HG02678 (cell line): Measurements from ENCODE around the gene ADAMTS14.

Experiments used
- ATAC-seq: cut with Tn5 transposase; IDR thresholded peaks from one replicate; pipeline ENCODE4 v1.9.1; 2021; ENCODE audit warnings: mild to moderate bottlenecking, moderate library complexity; ENCODE audit not compliant: unreplicated experiment

The ADAMTS14 gene

GRCh38 chr10:70723771-70724170 is 51.5 kb downstream of the ADAMTS14 start:
- no peak for ATAC-seq

DNA sequence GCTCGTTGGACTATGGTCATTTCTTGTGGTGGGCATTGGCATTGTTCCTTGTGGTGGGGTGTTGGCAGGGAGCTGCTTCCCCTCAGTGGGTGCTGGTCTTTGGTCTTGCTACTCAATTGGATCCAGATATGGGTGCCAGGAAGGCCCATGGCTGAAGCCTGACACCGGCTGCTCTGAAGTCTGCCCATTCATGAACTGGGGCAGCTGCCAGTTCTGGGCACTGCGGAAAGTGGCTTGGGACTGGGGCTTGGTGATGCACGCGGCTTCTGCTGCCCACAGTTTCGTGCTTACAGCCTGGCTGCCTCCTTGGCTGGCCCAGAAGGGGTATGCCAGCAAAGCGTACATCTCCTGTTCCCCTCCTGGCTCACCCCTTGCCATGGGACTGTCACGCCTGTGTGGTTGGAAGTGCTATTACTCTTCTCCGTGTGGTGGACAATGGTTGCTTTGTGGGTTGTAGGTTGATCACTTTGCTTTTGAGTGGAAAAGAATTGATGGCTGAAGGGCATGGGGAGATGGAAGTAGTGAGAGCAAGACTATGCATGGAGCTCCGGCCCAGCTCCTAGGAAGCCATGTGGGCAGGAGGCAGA is 54.7 kb downstream of the ADAMTS14 start:
- no peak for ATAC-seq

DNA sequence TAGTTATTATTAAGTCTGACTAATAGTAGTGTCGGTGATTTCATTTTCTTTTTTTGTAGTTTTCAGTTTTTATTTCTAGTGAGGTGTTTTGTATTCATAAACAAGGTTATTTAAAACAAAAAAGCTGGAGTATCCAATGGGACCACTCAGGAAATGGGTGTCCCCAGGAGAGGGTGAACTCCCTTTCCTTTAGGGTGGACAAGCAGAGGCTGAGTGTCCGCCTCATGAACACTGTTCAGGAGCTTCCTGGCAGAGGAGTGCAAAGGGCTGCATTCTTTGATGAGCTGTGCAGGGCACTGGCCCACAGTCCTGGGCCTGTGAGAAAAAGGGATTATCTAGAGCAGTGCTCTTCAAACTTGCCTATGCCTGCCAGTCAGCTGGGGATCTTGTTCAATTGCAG is 56.0 kb downstream of the ADAMTS14 start:
- ATAC-seq: no peak

DNA sequence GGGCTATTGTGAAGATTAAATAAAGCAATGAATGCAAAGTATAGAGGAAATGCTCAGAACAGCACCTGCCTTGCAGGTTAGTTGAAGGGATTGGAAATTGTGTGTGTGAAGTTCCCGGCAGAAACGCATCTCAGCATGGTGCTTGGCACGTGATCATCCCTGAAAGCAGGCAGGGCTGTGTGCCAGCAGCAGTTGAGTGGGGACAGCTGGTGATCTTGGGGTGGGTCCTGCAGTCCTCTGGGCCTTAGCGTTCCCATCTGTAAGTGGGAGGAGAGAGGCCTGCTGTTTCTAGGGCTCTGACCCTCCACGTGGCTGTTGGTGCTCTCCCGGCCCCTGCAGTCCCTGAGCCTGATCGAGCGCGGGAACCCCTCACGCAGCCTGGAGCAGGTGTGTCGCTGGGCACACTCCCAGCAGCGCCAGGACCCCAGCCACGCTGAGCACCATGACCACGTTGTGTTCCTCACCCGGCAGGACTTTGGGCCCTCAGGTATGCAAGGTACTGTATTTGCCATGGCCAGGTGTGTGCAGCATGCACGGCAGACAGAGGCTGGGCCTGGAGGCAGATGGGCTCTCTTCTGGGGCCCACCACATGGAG is 57.6 kb downstream of the ADAMTS14 start:
- ATAC-seq: no peak

DNA sequence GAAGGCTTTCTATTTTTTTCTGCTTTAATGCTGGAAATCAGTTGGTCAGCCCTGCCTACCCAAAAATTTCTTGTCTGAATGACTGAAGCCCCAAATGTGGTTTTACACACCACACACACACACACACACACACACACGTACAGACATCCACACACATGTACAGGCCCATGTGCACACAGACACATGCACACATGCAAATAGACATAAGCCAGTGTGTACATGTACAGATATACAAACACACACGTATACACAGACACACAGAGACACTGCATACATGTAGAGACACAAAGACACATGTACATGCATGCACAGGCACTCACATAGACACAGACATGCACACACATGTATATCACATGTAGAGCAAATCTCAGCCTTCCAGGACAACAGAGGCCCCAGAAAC is 58.6 kb downstream of the ADAMTS14 start:
- ATAC-seq: no peak

GRCh38 chr10:70732569-70732968 is 60.3 kb downstream of the ADAMTS14 start:
- ATAC-seq: no peak

DNA sequence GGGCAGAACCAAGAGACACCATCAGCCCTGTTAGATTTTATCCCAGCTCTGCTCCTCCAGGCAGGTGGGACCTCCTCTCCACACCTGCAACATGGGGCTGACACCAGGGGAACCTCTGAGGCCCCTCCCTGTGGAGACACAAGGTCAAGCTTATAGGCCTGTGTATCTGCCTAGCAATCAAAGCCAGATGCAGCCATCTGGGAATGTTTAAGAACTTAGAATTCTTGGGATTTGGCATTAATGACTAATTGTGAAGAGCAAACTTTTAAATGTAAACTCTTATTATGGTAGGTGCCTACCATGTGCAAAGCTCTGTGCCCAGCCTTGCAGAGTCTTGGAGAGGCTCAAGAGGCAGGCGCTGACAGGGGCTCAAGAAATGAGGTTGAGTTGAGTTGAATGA is 60.7 kb downstream of the ADAMTS14 start:
- no peak for ATAC-seq

GRCh38 chr10:70735161-70735560 is 62.9 kb downstream of the ADAMTS14 start:
- no peak for ATAC-seq

GRCh38 chr10:70736525-70736924 is 64.2 kb downstream of the ADAMTS14 start:
- ATAC-seq: no peak

DNA sequence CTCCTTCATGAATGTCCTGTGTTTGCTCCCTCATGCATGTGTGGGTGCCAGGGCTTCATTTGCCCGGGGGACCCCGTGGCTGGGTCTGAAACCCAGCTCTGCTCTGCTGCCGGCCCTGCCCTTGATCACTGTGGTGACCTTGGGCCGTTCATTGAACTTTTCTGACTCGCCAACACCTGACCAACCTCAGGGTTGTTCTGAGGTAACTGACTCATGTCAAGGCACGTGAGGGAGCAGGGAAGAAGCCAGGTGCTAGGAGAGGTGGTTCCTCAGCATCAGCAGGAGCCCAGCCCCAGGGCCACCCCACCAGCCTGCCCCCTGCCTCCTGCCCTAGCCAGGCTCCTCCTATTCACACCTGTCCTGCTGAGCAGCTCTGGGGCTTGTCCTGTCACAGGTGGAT is 64.9 kb downstream of the ADAMTS14 start:
- no peak for ATAC-seq

- ATAC-seq: no peak
Measured at GRCh38 chr10:70738006-70738760, 65.9 kb downstream of the ADAMTS14 start.

DNA sequence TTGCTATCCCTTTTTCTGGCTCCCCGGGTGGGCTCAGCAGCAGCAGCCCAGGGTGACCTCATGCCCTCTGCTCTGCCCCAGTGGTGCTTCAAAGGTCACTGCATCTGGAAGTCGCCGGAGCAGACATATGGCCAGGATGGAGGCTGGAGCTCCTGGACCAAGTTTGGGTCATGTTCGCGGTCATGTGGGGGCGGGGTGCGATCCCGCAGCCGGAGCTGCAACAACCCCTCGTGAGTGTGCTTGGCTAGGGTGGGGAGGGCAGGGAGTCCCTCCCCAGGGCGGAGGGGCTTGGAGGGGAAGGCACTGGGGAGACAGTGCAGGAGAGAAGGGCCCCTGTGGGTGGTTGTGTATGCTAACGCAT is 66.4 kb downstream of the ADAMTS14 start:
- ATAC-seq: no peak

GRCh38 chr10:70740406-70741288 is 68.3 kb downstream of the ADAMTS14 start:
- ATAC-seq: no peak

DNA sequence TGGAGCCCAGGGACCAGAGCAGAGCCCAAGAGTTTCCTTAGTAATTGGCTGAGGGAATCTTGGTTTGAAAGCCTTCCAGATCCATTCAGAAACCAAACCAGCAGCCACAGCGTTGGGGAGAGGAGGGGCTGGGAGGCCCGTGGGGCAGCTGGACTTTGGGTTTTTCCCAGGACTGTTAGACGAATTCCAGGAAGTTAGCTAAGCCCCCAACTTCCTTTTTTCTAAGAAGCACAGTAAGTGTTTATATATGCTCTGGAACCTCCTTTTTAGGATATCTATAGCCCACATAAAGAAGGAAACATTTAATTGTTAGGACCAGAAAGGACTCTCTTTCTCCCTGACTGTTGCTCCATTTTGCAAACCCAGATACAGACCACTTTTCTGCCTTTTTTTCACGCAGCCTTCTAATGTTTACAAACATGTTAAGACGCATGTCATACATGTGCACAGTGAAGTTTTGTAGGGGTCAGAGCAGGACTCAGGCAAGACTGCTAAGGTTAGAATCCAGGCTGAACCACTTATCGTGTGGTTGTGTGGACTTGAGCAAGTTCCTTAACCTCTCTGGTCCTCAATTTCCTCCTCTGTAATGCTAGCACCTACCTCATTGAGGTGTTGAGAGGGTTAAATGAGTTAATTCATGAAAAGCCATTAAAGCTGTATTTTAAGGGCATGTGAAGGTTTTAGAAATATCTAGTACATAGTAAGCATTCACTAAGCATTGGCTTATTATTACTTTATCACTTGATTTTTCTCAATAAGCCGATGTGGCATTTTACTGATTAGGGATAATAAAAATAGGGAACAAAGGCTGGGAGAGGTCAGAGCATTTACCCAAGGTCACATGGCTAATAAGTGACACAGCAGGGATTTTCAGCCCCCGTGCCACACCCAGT is 70.5 kb downstream of the ADAMTS14 start:
- ATAC-seq: no peak

GRCh38 chr10:70743430-70743788 is 71.1 kb downstream of the ADAMTS14 start:
- ATAC-seq: no peak

DNA sequence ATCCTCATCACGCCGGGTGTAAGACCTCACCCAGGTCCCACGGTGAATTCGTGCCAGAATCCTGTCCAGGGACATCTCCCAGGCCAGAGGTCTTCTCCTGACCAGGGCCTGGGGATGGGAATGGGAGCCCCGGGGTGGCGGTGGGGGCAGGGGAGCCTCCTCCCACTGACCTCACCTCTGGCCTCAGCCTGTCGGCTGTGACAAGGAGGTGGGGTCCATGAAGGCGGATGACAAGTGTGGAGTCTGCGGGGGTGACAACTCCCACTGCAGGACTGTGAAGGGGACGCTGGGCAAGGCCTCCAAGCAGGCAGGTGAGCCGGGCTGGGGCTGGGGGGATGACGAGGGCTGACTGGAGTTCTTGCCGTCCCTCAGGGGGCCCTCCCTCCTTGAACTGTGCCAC is 71.6 kb downstream of the ADAMTS14 start:
- ATAC-seq: no peak

DNA sequence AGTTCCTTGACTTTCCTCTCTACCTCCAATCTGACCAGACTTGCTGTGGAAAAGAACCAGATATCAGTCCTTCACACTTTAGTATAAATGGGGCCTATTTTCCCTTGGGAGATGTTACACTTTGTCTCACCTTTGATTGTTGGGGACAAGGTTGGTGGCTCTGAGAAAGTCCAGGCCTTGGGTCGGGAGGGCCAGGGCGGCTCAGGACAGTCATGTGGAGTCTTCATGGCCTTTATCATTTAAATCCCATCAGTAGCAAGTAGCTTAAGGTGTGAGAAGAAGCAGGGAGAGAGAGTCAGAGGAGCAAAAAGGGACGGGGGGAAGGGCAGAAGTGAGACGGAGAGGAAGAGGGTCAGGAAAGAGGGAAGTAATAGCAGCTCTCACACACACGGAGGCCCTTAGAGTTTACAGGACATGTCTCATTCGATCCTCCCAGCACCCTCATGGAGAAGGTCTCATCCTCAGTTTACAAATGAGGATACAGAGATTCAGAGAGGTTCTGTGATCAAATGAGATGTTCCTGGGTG is 72.4 kb downstream of the ADAMTS14 start:
- no peak for ATAC-seq

DNA sequence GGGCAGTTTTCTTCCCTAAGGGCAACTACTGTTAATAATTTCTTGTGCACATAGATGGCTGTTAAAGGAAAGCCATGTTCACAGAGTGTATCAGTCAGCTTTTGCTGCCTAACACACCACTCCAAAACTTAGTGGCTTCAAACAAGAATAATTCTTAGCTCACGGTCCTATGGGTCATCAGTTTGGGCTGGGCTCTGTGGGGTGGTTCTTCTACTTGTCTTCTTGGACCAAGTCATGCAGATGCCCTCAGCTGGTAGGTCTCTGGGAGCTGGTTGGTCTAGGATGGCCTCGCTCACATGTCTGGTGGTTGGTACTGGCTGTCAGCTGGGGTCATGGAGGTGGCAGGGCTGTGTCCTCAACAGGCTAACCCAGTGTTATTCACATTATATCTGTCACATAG is 73.2 kb downstream of the ADAMTS14 start:
- no peak for ATAC-seq

- no peak for ATAC-seq
Measured at GRCh38 chr10:70747192-70747965, 75.1 kb downstream of the ADAMTS14 start.

DNA sequence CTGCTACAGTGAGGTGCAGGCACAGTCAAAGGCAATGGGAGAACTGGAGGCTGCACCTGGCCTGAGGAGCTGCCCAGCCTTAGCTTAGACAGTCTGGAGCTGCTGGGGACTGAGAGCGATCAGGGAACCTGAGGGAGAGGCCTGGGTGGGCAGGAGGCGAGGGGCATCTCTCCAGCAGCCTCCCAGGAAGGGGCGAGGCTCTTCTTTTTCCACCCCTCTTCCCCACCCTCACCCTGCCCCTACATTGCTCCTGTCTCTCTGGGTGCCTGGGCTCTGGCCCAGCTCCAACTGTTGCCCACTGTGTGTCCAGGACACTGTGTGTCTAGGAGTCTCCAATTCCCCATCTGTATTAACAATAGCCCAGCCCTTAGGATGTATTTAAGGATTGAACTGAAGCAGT is 76.0 kb downstream of the ADAMTS14 start:
- ATAC-seq: no peak
